ENCODE data around the gene CASP7.

CASP7 gene

DNA sequence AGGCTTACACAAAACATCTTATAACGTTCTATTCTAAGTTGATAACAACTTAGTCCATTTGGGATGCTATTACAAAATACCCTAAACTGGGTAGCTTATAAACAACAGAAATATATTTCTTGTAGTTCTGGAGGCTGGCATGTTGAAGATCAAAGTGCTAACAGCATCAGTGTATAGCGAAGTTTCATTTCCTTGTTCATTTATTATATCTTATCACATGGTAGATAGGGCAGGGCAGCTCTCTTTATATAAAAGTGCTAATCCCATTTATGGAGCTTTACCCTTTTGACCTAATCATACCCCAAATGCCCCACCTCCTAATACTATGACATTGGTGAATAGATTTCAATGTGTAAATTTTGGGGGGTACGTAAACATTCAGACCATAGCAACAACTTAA, 6.3 kb downstream of the CASP7 start:
- H3K4me3 ChIP-seq (ENCODE audit: low read depth in 1 of 2, low read length in 1 of 2): no peak overlapping the region
- TF ChIP-seq, protein P1, sequence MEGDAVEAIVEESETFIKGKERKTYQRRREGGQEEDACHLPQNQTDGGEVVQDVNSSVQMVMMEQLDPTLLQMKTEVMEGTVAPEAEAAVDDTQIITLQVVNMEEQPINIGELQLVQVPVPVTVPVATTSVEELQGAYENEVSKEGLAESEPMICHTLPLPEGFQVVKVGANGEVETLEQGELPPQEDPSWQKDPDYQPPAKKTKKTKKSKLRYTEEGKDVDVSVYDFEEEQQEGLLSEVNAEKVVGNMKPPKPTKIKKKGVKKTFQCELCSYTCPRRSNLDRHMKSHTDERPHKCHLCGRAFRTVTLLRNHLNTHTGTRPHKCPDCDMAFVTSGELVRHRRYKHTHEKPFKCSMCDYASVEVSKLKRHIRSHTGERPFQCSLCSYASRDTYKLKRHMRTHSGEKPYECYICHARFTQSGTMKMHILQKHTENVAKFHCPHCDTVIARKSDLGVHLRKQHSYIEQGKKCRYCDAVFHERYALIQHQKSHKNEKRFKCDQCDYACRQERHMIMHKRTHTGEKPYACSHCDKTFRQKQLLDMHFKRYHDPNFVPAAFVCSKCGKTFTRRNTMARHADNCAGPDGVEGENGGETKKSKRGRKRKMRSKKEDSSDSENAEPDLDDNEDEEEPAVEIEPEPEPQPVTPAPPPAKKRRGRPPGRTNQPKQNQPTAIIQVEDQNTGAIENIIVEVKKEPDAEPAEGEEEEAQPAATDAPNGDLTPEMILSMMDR (IDR thresholded peaks at IDR 0.05): no peak
- no peaks in the 10 kb centered on the region for H3K27me3 ChIP-seq
- no peak overlapping the region for H3K27ac ChIP-seq
- H3K4me1 ChIP-seq (ENCODE audit: control insufficient read depth in 1 of 2, insufficient read depth in 1 of 2, low read depth in 1 of 2, low read length in 1 of 2): no peaks in the 10 kb centered on the region
- no peaks in the 10 kb centered on the region for H3K9me3 ChIP-seq
- no peaks in the 10 kb centered on the region for H3K36me3 ChIP-seq

DNA sequence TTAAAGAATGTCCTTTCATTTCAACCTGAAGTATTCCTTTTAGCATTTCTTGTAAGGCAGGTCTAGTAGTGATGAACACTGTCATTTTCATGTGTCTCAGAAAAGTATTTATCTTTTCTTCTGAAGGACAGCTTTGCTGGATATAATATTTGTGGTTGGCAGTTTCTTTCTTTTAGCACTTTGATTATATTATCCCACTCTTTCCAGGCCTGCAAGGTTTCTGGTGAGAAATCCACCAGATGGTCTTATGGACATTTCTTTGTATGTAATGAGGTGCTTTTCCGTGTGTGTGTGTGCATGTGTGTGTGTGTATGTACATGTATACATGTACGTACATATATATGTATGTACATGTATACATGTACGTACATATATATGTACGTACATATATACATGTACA, 7.3 kb downstream of the CASP7 start:
- Histone ChIP-seq H3K4me1 (ENCODE audit: control insufficient read depth in 1 of 2, insufficient read depth in 1 of 2, low read depth in 1 of 2, low read length in 1 of 2) (no peaks in the 10 kb centered on the region), H3K4me3 (ENCODE audit: low read depth in 1 of 2, low read length in 1 of 2) (no peak overlapping the region), H3K36me3 (no peaks in the 10 kb centered on the region), H3K27ac (no peak overlapping the region), H3K27me3 (no peaks in the 10 kb centered on the region), H3K9me3 (no peaks in the 10 kb centered on the region)
- TF ChIP-seq, protein P1 (IDR thresholded peaks at IDR 0.05): no peak

DNA sequence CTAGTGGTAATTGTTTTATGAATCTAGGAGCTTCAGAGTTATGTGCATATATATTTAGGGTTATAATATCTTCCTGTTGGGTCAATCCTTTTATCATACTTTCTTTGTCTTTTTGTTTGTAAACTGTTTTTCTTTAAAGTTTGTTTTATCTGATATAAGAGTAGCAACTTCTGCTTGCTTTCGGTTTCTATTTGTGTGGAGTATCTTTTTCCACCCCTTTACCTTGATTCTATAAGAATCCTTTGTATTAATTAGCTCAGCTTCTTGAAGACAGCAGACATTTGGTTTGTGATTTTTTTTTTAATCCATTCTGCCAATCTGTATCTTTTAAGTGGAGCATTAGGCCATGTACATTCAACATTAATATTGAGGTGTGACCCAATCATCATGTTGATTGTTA, 9.3 kb downstream of the CASP7 start:
- TF ChIP-seq, protein P1 (IDR thresholded peaks at IDR 0.05): no peak
- Histone ChIP-seq H3K27ac (no peak overlapping the region), H3K4me1 (ENCODE audit: control insufficient read depth in 1 of 2, insufficient read depth in 1 of 2, low read depth in 1 of 2, low read length in 1 of 2) (no peaks in the 10 kb centered on the region), H3K36me3 (no peaks in the 10 kb centered on the region), H3K9me3 (no peaks in the 10 kb centered on the region), H3K27me3 (no peaks in the 10 kb centered on the region), H3K4me3 (ENCODE audit: low read depth in 1 of 2, low read length in 1 of 2) (no peak overlapping the region)

DNA sequence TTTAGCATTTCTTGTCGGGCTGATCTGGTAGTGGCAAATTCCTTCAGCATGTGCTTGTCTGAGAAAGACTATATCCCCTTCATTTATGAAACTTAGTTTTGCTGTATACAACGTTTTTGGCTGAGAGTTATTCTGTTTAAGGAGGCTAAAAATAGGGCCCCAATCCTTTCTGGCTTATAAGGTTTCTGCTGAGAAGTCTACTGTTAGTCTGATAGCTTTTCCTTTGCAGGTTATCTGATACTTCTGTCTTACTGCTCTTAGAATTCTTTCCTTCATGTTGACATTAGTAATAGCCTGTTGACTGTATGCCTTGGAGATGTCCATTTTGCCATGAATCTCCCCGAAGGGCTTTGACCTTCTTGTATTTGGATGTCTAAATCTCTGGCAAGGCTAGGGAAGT, 9.9 kb downstream of the CASP7 start:
- Histone ChIP-seq H3K4me1 (ENCODE audit: control insufficient read depth in 1 of 2, insufficient read depth in 1 of 2, low read depth in 1 of 2, low read length in 1 of 2) (no peaks in the 10 kb centered on the region), H3K36me3 (no peaks in the 10 kb centered on the region), H3K4me3 (ENCODE audit: low read depth in 1 of 2, low read length in 1 of 2) (no peak overlapping the region), H3K9me3 (no peaks in the 10 kb centered on the region), H3K27ac (no peak overlapping the region), H3K27me3 (no peaks in the 10 kb centered on the region)
- TF ChIP-seq, protein P1 (IDR thresholded peaks at IDR 0.05): no peak

GRCh38 chr10:113690749-113691148, 11.0 kb downstream of the CASP7 start:
- H3K27me3 ChIP-seq: no peaks in the 10 kb centered on the region
- no peak overlapping the region for H3K4me3 ChIP-seq (ENCODE audit: low read depth in 1 of 2, low read length in 1 of 2)
- TF ChIP-seq, protein P1 (IDR thresholded peaks at IDR 0.05): no peak
- no peaks in the 10 kb centered on the region for H3K4me1 ChIP-seq (ENCODE audit: control insufficient read depth in 1 of 2, insufficient read depth in 1 of 2, low read depth in 1 of 2, low read length in 1 of 2)
- H3K9me3 ChIP-seq: no peaks in the 10 kb centered on the region
- H3K27ac ChIP-seq: no peak overlapping the region
- H3K36me3 ChIP-seq: no peaks in the 10 kb centered on the region

- Histone ChIP-seq H3K4me1 (ENCODE audit: control insufficient read depth in 1 of 2, insufficient read depth in 1 of 2, low read depth in 1 of 2, low read length in 1 of 2) (no peaks in the 10 kb centered on the region), H3K9me3 (no peaks in the 10 kb centered on the region), H3K27me3 (no peaks in the 10 kb centered on the region), H3K4me3 (ENCODE audit: low read depth in 1 of 2, low read length in 1 of 2) (no peak overlapping the region), H3K27ac (no peak overlapping the region), H3K36me3 (no peaks in the 10 kb centered on the region)
- TF ChIP-seq, protein P1 (IDR thresholded peaks at IDR 0.05): no peak
These were observed 11.7 kb downstream of the CASP7 start for GRCh38 chr10:113691381-113691780.

Measured in neutrophil (primary cell).